T-helper 1 cell treated with Interleukin-12 subunit alpha and Interleukin-12 subunit beta and Interleukin-4 antibody, amounts not matched to agents 30 μg/mL and 1 μg/mL, for 36 hours (primary cell): ENCODE measurements around the gene DLGAP1.
"Not testable (repeated sequence)": the region's sequence is repeated elsewhere in the genome, so short reads cannot be mapped to it uniquely, and the experiment has no call there.

ENCODE experiments used
- H3K27ac Mint-ChIP-seq: one replicate; pipeline ENCODE4 v1.8.0; 2021; ENCODE audit warnings: mild to moderate bottlenecking, mixed read lengths
- H3K27me3 Mint-ChIP-seq: one replicate; pipeline ENCODE4 v1.8.0; 2021; ENCODE audit warnings: low read depth, mixed read lengths
- H3K36me3 Mint-ChIP-seq: one replicate; pipeline ENCODE4 v1.8.0; 2021; ENCODE audit warnings: low read depth, mixed read lengths
- H3K4me1 Mint-ChIP-seq: one replicate; pipeline ENCODE4 v1.8.0; 2021; ENCODE audit warnings: low read depth, mixed read lengths
- H3K4me3 Mint-ChIP-seq: one replicate; pipeline ENCODE4 v1.8.0; 2021; ENCODE audit warnings: mild to moderate bottlenecking, moderate library complexity, mixed read lengths
- H3K9me3 Mint-ChIP-seq: one replicate; pipeline ENCODE4 v1.8.0; 2021; ENCODE audit warnings: mixed read lengths

DLGAP1 gene

DNA sequence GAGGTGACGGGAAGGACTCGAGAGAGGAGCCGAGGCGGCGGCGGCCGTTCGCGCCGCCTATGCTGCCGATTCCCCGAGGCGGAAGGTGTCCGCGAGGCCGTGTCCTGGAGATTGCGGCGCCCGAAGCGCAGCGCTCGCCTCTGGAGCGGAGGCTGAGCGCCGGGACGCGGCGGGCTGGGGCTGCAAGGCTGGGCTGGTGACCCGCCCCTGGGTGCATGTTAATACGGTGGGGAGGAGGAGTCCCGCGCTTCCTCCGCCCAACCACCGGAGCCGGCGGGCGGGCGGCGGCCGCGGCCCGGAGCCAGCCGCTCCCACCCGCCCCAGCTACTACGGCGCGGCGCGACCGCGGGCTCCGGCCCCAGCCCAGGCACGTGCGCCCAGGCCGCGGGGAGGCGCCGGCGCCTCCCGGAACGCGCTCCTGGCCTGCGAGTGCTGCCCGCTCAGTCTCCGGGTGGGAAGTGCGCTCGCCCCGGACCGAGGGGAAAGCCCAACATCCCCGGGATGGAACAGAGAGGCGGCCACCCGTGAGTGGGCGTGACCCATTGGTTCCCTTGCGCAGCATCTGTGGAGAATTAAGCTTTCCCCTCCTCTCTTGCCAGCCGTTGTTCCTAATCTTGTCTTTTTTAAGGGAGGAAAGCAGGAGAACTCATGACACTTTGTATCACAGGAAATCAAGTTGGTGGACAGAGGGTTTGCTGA, at the start of gene DLGAP1:
TSS of gene DLGAP1 (minus strand) at position 195 of the 699 bp plus-strand sequence.
- H3K36me3 Mint-ChIP-seq, result no peaks in the 10 kb centered on the region
- peaks cover 1% of the 10 kb centered on the region for H3K4me1 Mint-ChIP-seq
- H3K9me3 Mint-ChIP-seq, result no peaks in the 10 kb centered on the region
- peak within 1 kb of the TSS; percentile 36 for H3K27ac Mint-ChIP-seq
- peaks cover 25% of the 10 kb centered on the region for H3K27me3 Mint-ChIP-seq
- H3K4me3 Mint-ChIP-seq, result no peak within 1 kb of the TSS

DNA sequence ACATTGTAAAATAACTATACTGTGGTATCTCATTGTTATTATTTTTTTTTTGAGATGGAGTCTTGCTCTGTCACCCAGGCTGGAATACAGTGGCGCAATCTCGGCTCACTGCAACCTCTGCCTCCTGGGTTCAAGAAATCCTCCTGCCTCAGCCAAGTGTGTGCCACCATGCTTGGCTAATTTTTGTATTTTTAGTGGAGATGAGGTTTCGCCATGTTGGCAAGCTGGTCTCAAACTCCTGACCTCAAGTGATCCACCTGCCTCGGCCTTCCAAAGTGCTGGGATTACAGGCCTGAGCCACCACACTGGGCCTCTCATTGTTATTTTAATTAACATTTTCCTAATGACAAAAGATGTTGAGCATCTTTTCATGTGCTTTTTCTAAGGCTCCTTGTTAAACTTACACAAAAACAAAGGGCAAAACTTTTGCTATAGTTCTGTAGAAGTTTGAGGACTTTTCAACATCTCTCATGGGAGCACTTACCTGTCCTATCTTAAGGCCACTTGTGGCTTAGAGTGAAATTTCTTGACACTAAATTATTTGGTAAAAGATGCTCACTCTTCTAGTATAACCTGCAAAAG, 39.7 kb upstream of the DLGAP1 start:
- H3K4me1 Mint-ChIP-seq, H3K36me3 Mint-ChIP-seq, H3K27ac Mint-ChIP-seq, H3K27me3 Mint-ChIP-seq, H3K4me3 Mint-ChIP-seq: not testable (repeated sequence)
- peaks cover 21% of the 10 kb centered on the region for H3K9me3 Mint-ChIP-seq

DNA sequence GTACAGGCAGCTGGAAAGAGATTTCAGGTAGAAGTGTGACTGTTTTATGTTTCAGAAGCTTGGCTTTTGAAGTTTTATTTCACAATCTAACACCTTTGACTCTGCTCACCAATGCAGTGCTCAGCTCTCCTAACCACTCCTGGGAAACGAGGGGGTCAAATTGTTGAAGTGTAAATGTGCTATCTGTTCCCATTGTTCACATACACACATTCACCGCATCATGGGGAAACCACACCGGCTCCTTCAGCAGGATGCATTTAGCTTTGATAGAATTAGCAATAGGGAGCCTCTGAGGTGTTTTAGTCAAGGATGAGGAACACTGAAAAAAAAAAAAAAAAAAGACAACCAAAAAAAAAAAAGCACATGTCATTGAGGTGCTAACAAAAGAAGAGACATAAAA, 13.4 kb upstream of the DLGAP1 start:
- H3K4me1 Mint-ChIP-seq, result no peaks in the 10 kb centered on the region
- H3K9me3 Mint-ChIP-seq, result peaks cover 3% of the 10 kb centered on the region
- no peaks in the 10 kb centered on the region for H3K27me3 Mint-ChIP-seq
- no peak overlapping the region for H3K27ac Mint-ChIP-seq
- no peak overlapping the region for H3K4me3 Mint-ChIP-seq
- H3K36me3 Mint-ChIP-seq, result no peaks in the 10 kb centered on the region

DNA sequence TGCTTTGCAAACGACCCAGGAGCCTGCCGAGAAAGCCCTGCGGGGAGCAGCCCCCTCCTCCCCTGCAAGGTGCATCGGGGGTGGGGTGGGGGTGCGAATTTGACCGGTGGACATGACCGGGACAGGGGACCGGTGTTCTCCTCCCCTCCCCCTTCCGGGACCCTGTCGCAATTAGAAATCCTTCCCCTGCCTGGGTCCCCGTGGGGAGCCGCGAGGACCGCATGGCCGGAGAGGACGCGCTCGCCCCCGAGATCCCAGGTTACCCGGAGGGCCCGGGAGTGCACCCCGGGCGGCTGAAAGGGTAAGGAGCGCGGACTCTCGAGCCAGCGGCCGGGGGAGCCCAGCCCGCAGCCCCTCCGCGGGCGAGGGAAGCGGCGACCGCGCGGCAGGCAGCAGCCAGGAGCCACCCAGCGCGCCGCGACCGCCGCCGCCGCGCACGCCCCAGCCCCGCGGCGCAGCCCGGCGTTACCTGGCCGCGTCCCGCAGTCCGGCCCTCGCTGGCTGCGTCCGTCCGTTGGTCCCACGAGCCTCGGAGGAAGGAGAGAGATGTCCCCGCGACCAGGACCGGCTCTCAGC, 482 bp downstream of the DLGAP1 start:
- Mint-ChIP-seq H3K27ac (no peak overlapping the region), H3K27me3 (peaks cover 25% of the 10 kb centered on the region), H3K4me1 (peaks cover 1% of the 10 kb centered on the region), H3K9me3 (no peaks in the 10 kb centered on the region), H3K4me3 (no peak overlapping the region), H3K36me3 (no peaks in the 10 kb centered on the region)

DNA sequence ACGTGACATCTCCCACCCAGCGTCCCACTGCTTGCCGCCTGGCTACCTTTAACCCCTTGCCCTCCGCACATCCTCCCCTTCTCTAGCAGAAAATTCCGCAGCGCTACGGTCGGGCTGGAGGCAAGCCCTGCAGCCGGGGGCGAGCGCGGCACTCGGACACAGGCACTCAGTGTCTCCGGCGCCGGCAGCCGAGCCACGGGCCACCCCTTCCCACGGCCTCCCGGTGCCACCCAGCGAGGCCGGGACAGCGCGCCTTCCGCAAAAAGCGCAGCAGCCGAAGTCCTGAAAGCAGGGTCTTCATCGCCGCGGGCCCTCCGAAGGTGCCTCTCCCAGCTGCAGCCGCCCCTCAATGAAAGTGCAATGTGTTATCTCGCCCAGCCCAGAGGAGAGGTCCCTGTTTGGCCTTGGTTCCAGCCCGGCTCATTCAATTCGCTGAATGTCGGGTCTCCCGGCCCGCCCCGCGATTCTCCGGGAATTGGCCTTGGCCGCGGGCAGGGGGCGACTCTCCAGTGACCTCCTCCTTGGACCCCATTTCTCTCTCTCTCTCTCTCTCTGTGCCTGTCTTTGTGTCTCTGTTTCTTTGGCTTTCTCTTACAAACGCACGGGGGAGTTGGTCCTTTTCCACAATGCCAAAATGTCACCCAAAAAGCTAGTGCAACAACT, 1.1 kb downstream of the DLGAP1 start:
- no peak overlapping the region for H3K4me3 Mint-ChIP-seq
- H3K4me1 Mint-ChIP-seq, result peaks cover 1% of the 10 kb centered on the region
- no peaks in the 10 kb centered on the region for H3K36me3 Mint-ChIP-seq
- H3K27me3 Mint-ChIP-seq, result peaks cover 25% of the 10 kb centered on the region
- no peak overlapping the region for H3K27ac Mint-ChIP-seq
- H3K9me3 Mint-ChIP-seq, result no peaks in the 10 kb centered on the region

DNA sequence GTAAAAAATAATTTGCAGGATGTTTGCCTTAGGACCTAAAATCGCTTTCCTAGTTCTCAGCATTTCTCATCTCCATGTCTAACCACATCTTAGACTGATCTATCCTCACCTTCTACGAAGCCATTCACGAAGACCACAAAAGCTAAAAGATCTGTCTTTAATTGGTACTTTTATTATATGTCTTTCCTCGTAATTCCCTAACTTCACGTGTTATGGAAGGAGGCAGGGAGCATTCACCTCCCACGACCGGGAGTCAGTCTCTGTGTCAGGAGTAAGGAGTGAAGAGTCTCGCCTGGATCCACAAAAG, 1.6 kb downstream of the DLGAP1 start:
- Mint-ChIP-seq H3K4me3 (no peak overlapping the region), H3K36me3 (no peaks in the 10 kb centered on the region), H3K27ac (no peak overlapping the region), H3K9me3 (no peaks in the 10 kb centered on the region), H3K27me3 (peaks cover 25% of the 10 kb centered on the region), H3K4me1 (peaks cover 1% of the 10 kb centered on the region)

DNA sequence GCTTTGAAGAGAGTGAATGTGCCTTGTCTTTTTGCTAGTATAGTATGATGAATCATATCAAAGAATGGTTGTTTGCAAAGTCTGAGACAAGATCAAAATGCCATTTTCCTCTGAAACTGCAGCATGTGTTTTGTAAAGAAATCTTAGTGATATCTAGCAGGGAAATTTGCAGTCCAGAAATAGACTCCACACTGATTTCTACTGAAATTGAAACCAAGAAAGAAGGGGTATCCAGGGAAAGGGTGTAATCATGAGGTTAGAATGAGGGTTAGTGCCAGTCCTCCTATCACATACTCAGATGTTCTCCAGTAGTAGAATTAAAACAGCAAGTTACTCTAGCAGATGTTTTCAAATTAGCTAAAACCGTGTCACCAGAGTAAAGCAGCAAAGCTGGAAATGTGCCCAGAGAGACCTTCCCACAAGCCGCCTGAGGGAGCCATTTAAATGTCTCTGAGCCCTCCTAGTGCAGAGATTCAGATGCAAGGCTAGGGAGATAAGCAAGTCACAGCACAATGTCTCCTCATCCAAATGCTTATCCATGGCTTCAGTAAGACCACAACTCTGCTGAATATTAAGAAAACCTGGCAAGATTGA, 4.9 kb downstream of the DLGAP1 start:
- no peak overlapping the region for H3K4me3 Mint-ChIP-seq
- H3K4me1 Mint-ChIP-seq, result no peaks in the 10 kb centered on the region
- peaks cover 12% of the 10 kb centered on the region for H3K27me3 Mint-ChIP-seq
- no peak overlapping the region for H3K27ac Mint-ChIP-seq
- no peaks in the 10 kb centered on the region for H3K9me3 Mint-ChIP-seq
- no peaks in the 10 kb centered on the region for H3K36me3 Mint-ChIP-seq

DNA sequence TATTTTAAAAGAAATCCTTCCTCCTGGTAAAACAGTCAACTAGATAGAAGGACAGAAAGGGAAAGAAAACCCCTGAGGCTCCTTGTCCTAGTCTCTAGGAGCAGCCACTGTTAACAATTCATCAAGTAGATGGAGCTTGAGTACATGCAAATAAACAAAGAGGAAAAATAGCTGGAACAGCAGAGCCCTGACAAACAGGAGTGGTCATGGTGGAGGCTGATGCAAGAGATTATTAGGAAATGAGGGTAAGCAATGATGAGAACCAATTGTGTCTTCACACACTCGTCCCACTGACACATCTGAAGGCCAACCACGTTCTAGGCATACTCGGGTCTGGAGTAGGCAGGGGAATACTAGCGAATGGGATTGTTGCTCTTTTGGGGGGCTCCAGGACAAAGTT, 9.2 kb downstream of the DLGAP1 start:
- Mint-ChIP-seq H3K9me3 (no peaks in the 10 kb centered on the region), H3K27ac (no peak overlapping the region), H3K4me1 (no peaks in the 10 kb centered on the region), H3K27me3 (no peaks in the 10 kb centered on the region), H3K36me3 (no peaks in the 10 kb centered on the region), H3K4me3 (no peak overlapping the region)

DNA sequence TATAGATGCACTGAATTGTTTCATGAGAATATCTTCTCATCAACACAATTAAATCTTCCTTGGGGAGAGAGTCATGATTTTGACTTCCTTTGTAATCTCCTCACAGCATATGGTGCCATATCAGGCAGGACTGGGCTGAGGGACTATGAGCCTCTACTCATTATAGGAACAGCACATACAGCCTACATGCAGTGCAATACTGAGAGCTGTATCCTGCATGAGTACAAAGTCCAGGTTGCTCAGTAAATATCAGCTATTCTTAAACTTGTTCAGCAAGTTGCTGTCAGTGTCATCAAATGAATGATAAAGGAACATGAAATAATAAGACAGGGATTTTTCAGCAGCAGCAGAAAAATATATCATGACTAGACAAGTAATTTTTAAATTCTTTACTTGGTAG, 10.8 kb downstream of the DLGAP1 start:
- no peaks in the 10 kb centered on the region for H3K27me3 Mint-ChIP-seq
- no peak overlapping the region for H3K4me3 Mint-ChIP-seq
- H3K9me3 Mint-ChIP-seq, result no peaks in the 10 kb centered on the region
- H3K36me3 Mint-ChIP-seq, result no peaks in the 10 kb centered on the region
- H3K4me1 Mint-ChIP-seq, result no peaks in the 10 kb centered on the region
- no peak overlapping the region for H3K27ac Mint-ChIP-seq

DNA sequence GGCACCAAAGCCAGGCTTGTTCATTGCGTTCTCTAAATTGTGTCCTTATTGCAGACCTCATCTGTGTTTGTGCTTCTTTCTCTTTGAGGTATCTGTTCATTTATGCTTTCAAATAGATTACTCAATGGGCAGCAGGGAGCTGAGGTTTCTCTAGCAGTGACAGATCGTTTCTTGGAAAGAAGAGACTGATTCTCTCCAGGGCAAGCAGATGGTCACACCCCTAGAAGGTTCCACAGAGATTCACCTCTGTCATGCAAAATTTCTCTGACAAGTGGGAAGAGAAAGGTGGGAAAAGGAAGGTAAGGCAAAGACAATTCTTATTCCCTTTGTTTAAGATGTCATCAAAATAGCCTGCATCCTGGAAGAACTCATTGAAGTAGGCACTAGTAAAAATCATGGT, 14.0 kb downstream of the DLGAP1 start:
- no peaks in the 10 kb centered on the region for H3K4me1 Mint-ChIP-seq
- no peak overlapping the region for H3K27ac Mint-ChIP-seq
- H3K9me3 Mint-ChIP-seq, result peaks cover 3% of the 10 kb centered on the region
- no peaks in the 10 kb centered on the region for H3K36me3 Mint-ChIP-seq
- H3K4me3 Mint-ChIP-seq, result no peak overlapping the region
- no peaks in the 10 kb centered on the region for H3K27me3 Mint-ChIP-seq

DNA sequence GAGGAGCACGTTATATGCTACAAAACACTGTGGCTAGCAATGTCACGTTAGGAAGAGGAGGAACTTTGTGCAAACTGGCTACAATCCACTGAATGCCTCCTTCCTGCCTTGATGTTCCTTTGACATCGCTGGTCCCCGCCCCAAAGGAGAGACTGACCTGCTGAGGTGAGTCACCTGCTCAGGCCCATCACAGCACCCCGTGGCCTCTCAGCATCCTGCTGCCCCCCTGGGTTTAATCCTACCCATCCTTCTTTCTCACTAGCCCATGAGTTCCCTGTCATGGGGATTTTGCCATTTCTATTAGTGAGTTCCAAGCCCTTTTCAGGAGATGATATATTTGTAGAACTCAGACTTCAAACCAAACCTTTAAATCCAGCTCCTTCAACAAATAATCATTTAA, 16.2 kb downstream of the DLGAP1 start:
- Mint-ChIP-seq H3K27me3 (no peaks in the 10 kb centered on the region), H3K4me1 (no peaks in the 10 kb centered on the region), H3K9me3 (peaks cover 3% of the 10 kb centered on the region), H3K27ac (no peak overlapping the region), H3K36me3 (no peaks in the 10 kb centered on the region), H3K4me3 (no peak overlapping the region)

DNA sequence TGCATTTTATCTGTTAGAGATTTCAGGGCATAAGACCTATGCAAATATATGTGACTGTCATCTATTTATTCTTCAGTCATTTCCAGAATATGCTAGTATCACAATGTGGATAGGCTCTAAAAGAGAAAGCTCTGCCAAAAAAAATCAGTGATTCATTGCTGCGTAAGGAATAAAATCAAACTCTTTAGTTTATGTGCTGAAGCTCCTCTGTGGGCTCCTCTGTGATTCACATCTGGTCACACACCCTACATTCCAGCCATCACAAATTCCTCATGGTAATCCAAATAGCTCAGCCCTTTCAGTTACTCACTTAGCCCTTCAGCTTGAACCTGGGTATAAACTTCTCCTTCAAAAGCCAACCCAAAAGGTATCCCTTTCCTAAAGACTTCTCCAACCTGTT, 21.4 kb downstream of the DLGAP1 start:
- H3K27ac Mint-ChIP-seq, result no peak overlapping the region
- H3K36me3 Mint-ChIP-seq, result no peaks in the 10 kb centered on the region
- no peaks in the 10 kb centered on the region for H3K27me3 Mint-ChIP-seq
- no peak overlapping the region for H3K4me3 Mint-ChIP-seq
- no peaks in the 10 kb centered on the region for H3K4me1 Mint-ChIP-seq
- H3K9me3 Mint-ChIP-seq, result peaks cover 3% of the 10 kb centered on the region

DNA sequence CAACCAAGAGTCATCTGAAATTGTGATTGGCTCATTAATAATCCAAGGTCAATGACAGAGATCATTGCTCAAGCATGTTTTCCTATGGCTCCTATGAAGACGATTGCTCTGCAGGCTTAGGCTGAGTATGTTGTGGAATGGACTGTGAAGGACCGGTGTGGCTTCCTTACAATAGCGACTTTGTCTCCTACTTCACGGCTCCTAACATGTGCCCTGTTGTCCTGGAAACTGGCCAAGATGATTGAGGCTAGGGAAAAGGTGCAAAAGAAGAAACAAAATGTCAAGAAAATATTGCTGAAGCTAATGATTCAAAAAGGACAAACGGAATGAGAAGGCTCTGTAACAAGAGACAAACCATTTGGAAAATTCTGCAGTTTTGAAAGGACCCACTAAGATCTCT, 24.3 kb downstream of the DLGAP1 start:
- Mint-ChIP-seq H3K4me1 (no peaks in the 10 kb centered on the region), H3K9me3 (peaks cover 8% of the 10 kb centered on the region), H3K4me3 (no peak overlapping the region), H3K27me3 (no peaks in the 10 kb centered on the region), H3K27ac (no peak overlapping the region), H3K36me3 (no peaks in the 10 kb centered on the region)

DNA sequence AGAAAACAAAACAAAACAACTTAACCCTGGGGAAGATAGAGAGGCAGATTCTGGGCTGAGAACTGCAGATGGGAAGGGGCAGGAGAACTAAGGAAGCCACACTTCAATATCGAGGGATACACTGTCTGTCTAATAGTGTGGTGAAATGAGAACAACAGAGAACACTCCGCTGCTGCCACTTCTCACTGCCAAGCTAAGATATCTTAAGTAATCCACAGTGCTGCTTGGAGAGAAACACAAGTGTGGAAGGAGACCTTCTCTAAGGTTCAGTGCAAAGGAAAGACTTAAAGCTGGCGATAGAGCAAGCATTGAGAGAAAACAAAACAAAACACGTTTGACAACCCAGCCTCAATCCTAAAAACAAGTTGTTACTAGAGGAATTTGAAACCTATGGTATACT, 37.4 kb downstream of the DLGAP1 start:
- Mint-ChIP-seq H3K4me1 (no peaks in the 10 kb centered on the region), H3K27ac (no peak overlapping the region), H3K4me3 (no peak overlapping the region), H3K27me3 (no peaks in the 10 kb centered on the region), H3K36me3 (no peaks in the 10 kb centered on the region), H3K9me3 (no peaks in the 10 kb centered on the region)

DNA sequence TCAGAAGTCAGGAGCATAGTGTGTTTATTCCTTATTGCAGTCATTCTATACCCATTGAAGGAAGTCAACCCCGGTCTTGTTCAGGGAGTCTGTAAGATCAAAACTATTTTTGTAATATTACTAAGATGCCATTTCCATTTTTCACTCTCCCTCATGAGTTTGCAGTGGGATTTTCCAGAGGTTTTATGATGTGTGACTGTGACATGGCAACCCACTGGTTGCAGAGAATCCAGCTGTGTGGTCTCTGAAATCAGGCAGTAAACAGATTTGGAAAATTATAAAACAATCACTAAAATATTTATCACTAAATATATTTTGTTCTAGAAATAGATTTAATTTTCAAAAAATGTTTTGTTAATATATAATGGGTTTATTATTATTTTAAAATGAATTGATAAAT, 38.1 kb downstream of the DLGAP1 start:
- Mint-ChIP-seq H3K27ac (no peak overlapping the region), H3K9me3 (no peaks in the 10 kb centered on the region), H3K4me1 (no peaks in the 10 kb centered on the region), H3K4me3 (no peak overlapping the region), H3K36me3 (no peaks in the 10 kb centered on the region), H3K27me3 (no peaks in the 10 kb centered on the region)
